ENCODE data around the gene ASAP3. TPM values are rescaled to one million over a fixed set of nuclear protein-coding genes. Genes with fewer than 3 reads are reported as not detected.

ASAP3 gene
- total and polyA plus RNA-seq, 2 donors (not counting 3 experiments of a cell fraction or from before 2014, with no cell fraction given), result 12.5 to 14.2 TPM

- Histone ChIP-seq H3K4me2 (ENCODE audit: insufficient read depth, low read length) (peak overlapping the region; percentile 51), H3K4me1 (ENCODE audit: control insufficient read depth, extremely low read depth, insufficient read depth, low read length) (peaks cover 11% of the 10 kb centered on the region), H3K9me1 (replicated peaks; ENCODE audit: control insufficient read depth, extremely low read depth, insufficient read depth, low read length) (no peaks in the 10 kb centered on the region), H3K9me3 (replicated peaks; ENCODE audit: control insufficient read depth, insufficient read depth, low read length) (no peaks in the 10 kb centered on the region), H3K9ac (replicated peaks; ENCODE audit: extremely low read depth, insufficient read depth, low read length) (no peak overlapping the region), H4K20me1 (replicated peaks; ENCODE audit: control insufficient read depth, extremely low read depth, insufficient read depth, low read length) (no peaks in the 10 kb centered on the region), H3K27me3 (ENCODE audit: control insufficient read depth in 2 of 2, insufficient read depth in 2 of 2, low read length in 2 of 2) (peaks cover 0 to 1% of the 10 kb centered on the region in 2 experiments), H3K4me3 (replicated peaks in 1 of 3; ENCODE audit: insufficient read depth in 1 of 3, low read depth in 1 of 3, low read length in 3 of 3) (peak overlapping the region; percentile 8 to 67 (median 34)), H2AFZ (ENCODE audit: low read depth, low read length) (peak overlapping the region; percentile 80), H3K27ac (ENCODE audit: insufficient read depth, low read depth, low read length) (no peak overlapping the region), H3K36me3 (ENCODE audit: control insufficient read depth in 2 of 2, extremely low read depth in 1 of 2, insufficient read depth in 2 of 2, low read length in 2 of 2) (no peaks in the 10 kb centered on the region), H3K79me2 (ENCODE audit: control insufficient read depth, insufficient read depth, low read length) (no peaks in the 10 kb centered on the region)
- intact Hi-C loops (cut with micrococcal nuclease) (loop anchor here (1.0 to 5.0 kb wide), 5 partner anchors 48 to 316 kb away; partner anchors contain the start of genes E2F2, HNRNPR, LUZP1 and ZNF436), dilution Hi-C loops (cut with MboI; ENCODE audit: extremely low pct_ligation_motif_present, low sequenced_read_pairs) (no loop called here)
- ChIA-PET POLR2A (interaction anchor here (0.5 to 0.7 kb wide), 3 partner anchors 60 to 115 kb away, joined by 3 to 7 read pairs (median 4); partner anchors contain the start of genes TCEA3 and ZNF436), CTCF (interaction anchor here (0.7 to 5.3 kb wide), 18 partner anchors 9 to 207 kb away, joined by 3 to 77 read pairs (median 4); partner anchors contain the start of genes E2F2, HNRNPR, RPL11 and ZNF436)
- FAIRE-seq (peak; percentile 89), DNase-seq (ENCODE audit: low read depth, low spot score) (peak; percentile 92)
- TF ChIP-seq EZH2 (IDR thresholded peaks at IDR 0.05; ENCODE audit: borderline replicate concordance, low read depth, low read length, severe bottlenecking) (no peak), POLR2AphosphoS5 (IDR thresholded peaks at IDR 0.05; ENCODE audit: insufficient read depth, low read depth, low read length) (no peak), FOS (IDR thresholded peaks at IDR 0.05; ENCODE audit: borderline replicate concordance, insufficient read depth, low read length) (no peak), POLR2A (IDR thresholded peaks at IDR 0.05; ENCODE audit: low read depth, low read length) (no peak), MAX (IDR thresholded peaks at IDR 0.05; ENCODE audit: insufficient read depth, insufficient read length) (peak; percentile 2)
- BruUV-seq (replicated peaks), result no TSS peak
Observed at GRCh38 chr1:23484253-23485001, 448 bp upstream of the ASAP3 start.

- Histone ChIP-seq H4K20me1 (replicated peaks; ENCODE audit: control insufficient read depth, extremely low read depth, insufficient read depth, low read length) (no peaks in the 10 kb centered on the region), H3K36me3 (ENCODE audit: control insufficient read depth in 2 of 2, extremely low read depth in 1 of 2, insufficient read depth in 2 of 2, low read length in 2 of 2) (no peaks in the 10 kb centered on the region), H3K27me3 (ENCODE audit: control insufficient read depth in 2 of 2, insufficient read depth in 2 of 2, low read length in 2 of 2) (no peaks in the 10 kb centered on the region), H3K4me3 (replicated peaks in 1 of 3; ENCODE audit: insufficient read depth in 1 of 3, low read depth in 1 of 3, low read length in 3 of 3) (no peak overlapping the region), H3K79me2 (ENCODE audit: control insufficient read depth, insufficient read depth, low read length) (no peaks in the 10 kb centered on the region), H3K27ac (ENCODE audit: insufficient read depth, low read depth, low read length) (no peak overlapping the region), H3K9me3 (replicated peaks; ENCODE audit: control insufficient read depth, insufficient read depth, low read length) (no peaks in the 10 kb centered on the region), H2AFZ (ENCODE audit: low read depth, low read length) (no peak overlapping the region), H3K4me1 (ENCODE audit: control insufficient read depth, extremely low read depth, insufficient read depth, low read length) (peaks cover 11% of the 10 kb centered on the region), H3K9me1 (replicated peaks; ENCODE audit: control insufficient read depth, extremely low read depth, insufficient read depth, low read length) (no peaks in the 10 kb centered on the region), H3K9ac (replicated peaks; ENCODE audit: extremely low read depth, insufficient read depth, low read length) (no peak overlapping the region), H3K4me2 (ENCODE audit: insufficient read depth, low read length) (no peak overlapping the region)
- POLR2A ChIA-PET, result no interaction called here
- intact Hi-C loops (cut with micrococcal nuclease) (loop anchor here (5.0 kb wide), 1 partner anchor 50 kb away; the partner anchor contains the start of gene E2F2), dilution Hi-C loops (cut with MboI; ENCODE audit: extremely low pct_ligation_motif_present, low sequenced_read_pairs) (no loop called here)
- no TSS peak for BruUV-seq (replicated peaks)
- TF ChIP-seq POLR2AphosphoS5 (IDR thresholded peaks at IDR 0.05; ENCODE audit: insufficient read depth, low read depth, low read length) (no peak), EZH2 (IDR thresholded peaks at IDR 0.05; ENCODE audit: borderline replicate concordance, low read depth, low read length, severe bottlenecking) (no peak), POLR2A (IDR thresholded peaks at IDR 0.05; ENCODE audit: low read depth, low read length) (no peak)
- FAIRE-seq (no peak), DNase-seq (ENCODE audit: low read depth, low spot score) (no peak)
- CTCF ChIA-PET, result interaction anchor here (2.2 kb wide), 1 partner anchor 15 kb away, joined by 13 read pairs; no protein-coding TSS in a partner anchor
Observed at GRCh38 chr1:23481904-23482303, 2.1 kb downstream of the ASAP3 start.

Data from endothelial cell of umbilical vein (primary cell).